ENCODE measurements around the gene SIPA1. TPM values are rescaled to one million over a fixed set of nuclear protein-coding genes. Genes with fewer than 3 reads are reported as not detected.
A peak's percentile ranks its signal among the peaks of the same experiment; 100 is the strongest.

The SIPA1 gene
- total RNA-seq, 8 experiments from 2014 or later: 4.8 to 16.1 (median 8.0) TPM

- 97 to 100% methylated on average over 3 to 5 of the region's 16 CpGs; no CpG with 5 or more reads in 8 of the 10 experiments for WGBS, 10 experiments
- no peak overlapping the region for H3K27ac ChIP-seq
- H3K4me3 ChIP-seq: no peak overlapping the region
- in situ Hi-C loops (cut with MboI; ENCODE audit: low pct_unique_long_range_greater_than_20kb in 2 of 9, low sequenced_read_pairs in 9 of 9, unreplicated experiment in 9 of 9): no loop called here
- no peaks in the 10 kb centered on the region for H3K4me1 ChIP-seq (replicated peaks in 1 of 2)
- ATAC-seq (replicated peaks in 6 of 8): no peak
These were observed 15.9 kb upstream of the SIPA1 start for GRCh38 chr11:65622011-65622410.

GRCh38 chr11:65623177-65623576 lies 14.7 kb upstream of the SIPA1 start:
- H3K4me1 ChIP-seq (replicated peaks in 1 of 2): no peaks in the 10 kb centered on the region
- 40 to 100% (median 80%) methylated on average over 1 to 7 of the region's 14 CpGs; no CpG with 5 or more reads in 3 of the 10 experiments for WGBS, 10 experiments
- no peak for ATAC-seq (replicated peaks in 6 of 8)
- H3K27ac ChIP-seq: no peak overlapping the region
- in situ Hi-C loops (cut with MboI; ENCODE audit: low pct_unique_long_range_greater_than_20kb in 2 of 9, low sequenced_read_pairs in 9 of 9, unreplicated experiment in 9 of 9): no loop called here
- H3K4me3 ChIP-seq: no peak overlapping the region

- H3K4me1 ChIP-seq (replicated peaks in 1 of 2): no peaks in the 10 kb centered on the region
- peak in 4 of 8 experiments; percentile 2 to 6 (median 4) for ATAC-seq (replicated peaks in 6 of 8)
- no peak overlapping the region for H3K4me3 ChIP-seq
- no peak overlapping the region for H3K27ac ChIP-seq
- whole genome bisulfite sequencing, 10 experiments: 67 to 100% (median 81%) methylated on average over 2 to 7 of the region's 25 CpGs; no CpG with 5 or more reads in 5 of the 10 experiments
- in situ Hi-C loops (cut with MboI; ENCODE audit: low pct_unique_long_range_greater_than_20kb in 2 of 9, low sequenced_read_pairs in 9 of 9, unreplicated experiment in 9 of 9): no loop called here
These were observed 13.9 kb upstream of the SIPA1 start for GRCh38 chr11:65623852-65624616.

GRCh38 chr11:65624931-65625627 lies 12.8 kb upstream of the SIPA1 start:
- Histone ChIP-seq H3K4me3 (no peak overlapping the region), H3K4me1 (replicated peaks in 1 of 2) (no peaks in the 10 kb centered on the region), H3K27ac (no peak overlapping the region)
- peak in 4 of 8 experiments; percentile 4 to 11 (median 6) for ATAC-seq (replicated peaks in 6 of 8)
- WGBS, 10 experiments: 87 to 100% methylated on average over 1 to 4 of the region's 30 CpGs; no CpG with 5 or more reads in 8 of the 10 experiments
- in situ Hi-C loops (cut with MboI; ENCODE audit: low pct_unique_long_range_greater_than_20kb in 2 of 9, low sequenced_read_pairs in 9 of 9, unreplicated experiment in 9 of 9): no loop called here

GRCh38 chr11:65625628-65626342 lies 12.1 kb upstream of the SIPA1 start:
- no peak overlapping the region for H3K27ac ChIP-seq
- in situ Hi-C loops (cut with MboI; ENCODE audit: low pct_unique_long_range_greater_than_20kb in 2 of 9, low sequenced_read_pairs in 9 of 9, unreplicated experiment in 9 of 9): no loop called here
- no peak overlapping the region for H3K4me3 ChIP-seq
- peak; percentile 22 to 83 (median 59) for ATAC-seq (replicated peaks in 6 of 8)
- WGBS, 10 experiments: 24 to 100% (median 91%) methylated on average over 1 to 18 of the region's 30 CpGs; no CpG with 5 or more reads in 4 of the 10 experiments
- H3K4me1 ChIP-seq (replicated peaks in 1 of 2): no peaks in the 10 kb centered on the region

- WGBS, 10 experiments: 80 to 100% (median 93%) methylated on average over 1 to 4 of the region's 13 CpGs; no CpG with 5 or more reads in 7 of the 10 experiments
- no peak for ATAC-seq (replicated peaks in 6 of 8)
- H3K4me1 ChIP-seq (replicated peaks in 1 of 2): no peaks in the 10 kb centered on the region
- no peak overlapping the region for H3K27ac ChIP-seq
- H3K4me3 ChIP-seq: no peak overlapping the region
- in situ Hi-C loops (cut with MboI; ENCODE audit: low pct_unique_long_range_greater_than_20kb in 2 of 9, low sequenced_read_pairs in 9 of 9, unreplicated experiment in 9 of 9): no loop called here
These were observed 10.7 kb upstream of the SIPA1 start for GRCh38 chr11:65627202-65627601.

- in situ Hi-C loops (cut with MboI; ENCODE audit: low pct_unique_long_range_greater_than_20kb in 2 of 9, low sequenced_read_pairs in 9 of 9, unreplicated experiment in 9 of 9): no loop called here
These were observed 8.3 kb upstream of the SIPA1 start for GRCh38 chr11:65629579-65629978.

GRCh38 chr11:65630215-65630614 lies 7.7 kb upstream of the SIPA1 start:
- no peaks in the 10 kb centered on the region for H3K4me1 ChIP-seq (replicated peaks in 1 of 2)
- in situ Hi-C loops (cut with MboI; ENCODE audit: low pct_unique_long_range_greater_than_20kb in 2 of 9, low sequenced_read_pairs in 9 of 9, unreplicated experiment in 9 of 9): no loop called here
- WGBS, 10 experiments: 92 to 100% (median 97%) methylated on average over 1 to 5 of the region's 11 CpGs; no CpG with 5 or more reads in 5 of the 10 experiments
- no peak overlapping the region for H3K27ac ChIP-seq
- no peak for ATAC-seq (replicated peaks in 6 of 8)
- no peak overlapping the region for H3K4me3 ChIP-seq

More at GRCh38 chr11:65629579-65629978, 8.3 kb upstream of the SIPA1 start:
- Histone ChIP-seq H3K4me1 (replicated peaks in 1 of 2) (no peaks in the 10 kb centered on the region), H3K27ac (no peak overlapping the region), H3K4me3 (no peak overlapping the region)
- ATAC-seq (replicated peaks in 6 of 8): no peak
- WGBS, 10 experiments: 100% methylated on average over 1 to 3 of the region's 14 CpGs; no CpG with 5 or more reads in 7 of the 10 experiments

- Histone ChIP-seq H3K4me3 (no peak overlapping the region), H3K27ac (no peak overlapping the region), H3K4me1 (replicated peaks in 1 of 2) (peaks cover 10 to 13% of the 10 kb centered on the region in 2 donors)
- in situ Hi-C loops (cut with MboI; ENCODE audit: low pct_unique_long_range_greater_than_20kb in 2 of 9, low sequenced_read_pairs in 9 of 9, unreplicated experiment in 9 of 9): no loop called here
- no peak for ATAC-seq (replicated peaks in 6 of 8)
- WGBS, 10 experiments: 40 to 100% (median 92%) methylated on average over 1 to 3 of the region's 20 CpGs; no CpG with 5 or more reads in 6 of the 10 experiments
These were observed 4.4 kb upstream of the SIPA1 start for GRCh38 chr11:65633390-65634108.

GRCh38 chr11:65634109-65634436 lies 3.8 kb upstream of the SIPA1 start:
- in situ Hi-C loops (cut with MboI; ENCODE audit: low pct_unique_long_range_greater_than_20kb in 2 of 9, low sequenced_read_pairs in 9 of 9, unreplicated experiment in 9 of 9): no loop called here
- ATAC-seq (replicated peaks in 6 of 8): no peak
- WGBS, 10 experiments: 87 to 100% methylated on average over 1 to 3 of the region's 14 CpGs; no CpG with 5 or more reads in 8 of the 10 experiments
- Histone ChIP-seq H3K4me1 (replicated peaks in 1 of 2) (peaks cover 14% of the 10 kb centered on the region in 2 donors), H3K27ac (no peak overlapping the region), H3K4me3 (no peak overlapping the region)

GRCh38 chr11:65634440-65634839 lies 3.5 kb upstream of the SIPA1 start:
- 97 to 100% methylated on average over 1 to 6 of the region's 11 CpGs; no CpG with 5 or more reads in 8 of the 10 experiments for WGBS, 10 experiments
- no peak for ATAC-seq (replicated peaks in 6 of 8)
- in situ Hi-C loops (cut with MboI; ENCODE audit: low pct_unique_long_range_greater_than_20kb in 2 of 9, low sequenced_read_pairs in 9 of 9, unreplicated experiment in 9 of 9): no loop called here

GRCh38 chr11:65634905-65635731 lies 2.8 kb upstream of the SIPA1 start:
- no peak for ATAC-seq (replicated peaks in 6 of 8)
- 93 to 100% (median 100%) methylated on average over 1 to 6 of the region's 46 CpGs; no CpG with 5 or more reads in 7 of the 10 experiments for WGBS, 10 experiments
- H3K4me3 ChIP-seq: no peak overlapping the region
- in situ Hi-C loops (cut with MboI; ENCODE audit: low pct_unique_long_range_greater_than_20kb in 2 of 9, low sequenced_read_pairs in 9 of 9, unreplicated experiment in 9 of 9): no loop called here
- H3K27ac ChIP-seq: no peak overlapping the region
- H3K4me1 ChIP-seq (replicated peaks in 1 of 2): peaks cover 14% of the 10 kb centered on the region in 2 donors

More at GRCh38 chr11:65634440-65634839, 3.5 kb upstream of the SIPA1 start:
- Histone ChIP-seq H3K4me3 (no peak overlapping the region), H3K27ac (no peak overlapping the region), H3K4me1 (replicated peaks in 1 of 2) (peaks cover 14% of the 10 kb centered on the region in 2 donors)

All from motor neuron (in vitro differentiated cells).